NCI-H69 (cell line): Measurements from ENCODE around the gene SPEF2.

Experiments used
- DNase-seq: peaks from one replicate; lab custom pipeline; 2025; lab: John Stamatoyannopoulos, UW

Gene SPEF2

DNA sequence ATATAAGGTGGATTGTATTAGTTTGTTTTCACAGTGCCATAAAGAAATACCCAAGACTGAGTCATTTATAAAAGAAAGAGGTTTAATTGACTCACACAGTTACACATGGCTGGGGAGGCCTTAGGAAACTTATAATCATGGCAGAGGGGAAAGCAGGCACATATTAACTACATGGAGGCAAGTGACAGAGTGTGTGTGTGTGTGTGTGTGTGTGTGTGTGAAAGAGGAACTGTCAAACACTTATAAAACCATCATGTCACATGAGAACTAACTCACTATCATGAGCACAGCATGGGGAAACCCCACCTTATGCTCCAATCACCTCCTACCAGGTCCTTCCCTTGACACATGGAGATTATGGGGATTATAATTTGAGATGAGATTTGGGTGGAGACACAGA, 118.6 kb downstream of the SPEF2 start:
- no peak for DNase-seq

DNA sequence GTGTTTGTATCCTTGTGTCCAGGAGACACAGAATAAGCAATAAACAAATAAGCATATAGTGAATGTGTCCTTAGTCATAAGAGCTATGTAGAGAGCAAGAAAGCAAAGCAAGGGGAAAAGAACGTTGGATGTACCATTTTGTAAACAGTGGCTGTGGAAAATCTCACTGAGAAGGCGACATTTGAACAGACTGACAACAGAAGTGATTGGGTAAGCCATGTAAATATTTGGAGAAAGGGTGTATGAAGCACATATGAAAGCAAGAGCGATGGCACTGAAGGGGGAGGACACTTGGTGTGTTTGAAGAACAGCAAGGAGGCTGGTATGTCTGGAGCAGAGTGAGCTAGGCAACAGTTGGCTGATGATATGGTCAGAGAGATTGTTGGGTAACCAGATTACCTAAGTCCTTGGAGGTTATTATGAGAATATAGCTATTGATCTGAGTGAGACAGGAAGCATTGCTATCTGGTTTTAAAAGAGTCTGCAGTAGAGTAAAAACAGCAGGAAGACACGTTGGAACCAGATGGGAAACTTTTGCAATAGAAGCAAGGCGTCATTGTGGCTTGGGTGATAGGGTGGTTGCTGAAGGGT, 123.6 kb downstream of the SPEF2 start:
- DNase-seq: peak; percentile 33

DNA sequence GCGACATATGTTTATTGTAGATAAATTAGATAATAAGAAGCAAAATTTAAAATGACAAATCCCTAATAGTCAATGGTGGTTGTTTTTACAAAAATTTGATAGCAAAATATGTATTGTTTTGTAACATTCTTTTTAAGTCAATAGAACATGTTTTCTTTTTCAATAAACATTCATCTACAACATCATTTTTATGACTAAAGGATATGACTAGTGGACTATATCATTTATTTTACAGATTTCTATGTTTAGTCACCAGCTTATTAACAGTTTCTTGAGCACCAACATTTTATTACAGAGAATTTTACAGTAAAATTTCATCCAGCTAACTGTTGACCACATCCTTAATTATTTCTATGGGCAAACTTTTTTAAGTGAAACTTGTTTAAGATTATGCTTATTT, 124.3 kb downstream of the SPEF2 start:
- no peak for DNase-seq

DNA sequence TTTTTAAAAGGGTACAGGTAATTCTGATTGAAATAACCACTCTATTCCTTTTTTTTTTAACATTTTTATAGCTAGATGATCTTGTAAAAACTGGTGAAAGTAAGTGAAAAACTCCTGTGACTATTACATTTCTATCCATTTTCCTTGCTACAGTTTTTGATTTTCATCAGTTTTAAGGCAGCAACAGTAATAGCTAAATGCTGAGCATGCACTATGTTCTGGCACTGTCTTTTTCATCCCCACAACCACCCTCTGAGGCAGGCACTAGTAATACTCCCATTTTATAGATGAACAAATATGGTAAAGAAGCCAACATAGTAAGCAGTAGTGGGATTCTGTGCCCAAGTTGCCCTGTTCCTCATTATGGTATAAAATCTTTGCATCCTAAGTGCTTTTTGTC, 126.0 kb downstream of the SPEF2 start:
- no peak for DNase-seq

DNA sequence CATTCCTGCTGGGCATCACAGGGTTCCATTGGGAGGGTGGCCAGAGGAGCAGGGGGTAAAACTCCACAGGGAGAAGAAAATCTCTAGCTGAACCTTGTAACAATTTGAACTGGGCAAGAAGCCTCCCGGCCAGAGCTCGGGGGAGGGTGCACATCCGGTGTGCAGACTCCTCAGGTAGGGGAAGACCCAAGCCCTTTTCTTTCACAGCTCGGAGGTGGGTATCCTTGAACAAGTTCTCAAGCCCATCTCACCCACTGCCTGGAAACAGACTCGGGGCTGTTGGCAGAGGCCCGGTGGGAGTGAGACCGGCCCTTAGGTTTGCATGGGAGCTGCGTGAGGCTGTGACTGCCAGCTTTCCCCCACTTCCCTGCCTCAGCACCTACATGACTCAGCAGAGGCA, 127.5 kb downstream of the SPEF2 start:
- DNase-seq: no peak

DNA sequence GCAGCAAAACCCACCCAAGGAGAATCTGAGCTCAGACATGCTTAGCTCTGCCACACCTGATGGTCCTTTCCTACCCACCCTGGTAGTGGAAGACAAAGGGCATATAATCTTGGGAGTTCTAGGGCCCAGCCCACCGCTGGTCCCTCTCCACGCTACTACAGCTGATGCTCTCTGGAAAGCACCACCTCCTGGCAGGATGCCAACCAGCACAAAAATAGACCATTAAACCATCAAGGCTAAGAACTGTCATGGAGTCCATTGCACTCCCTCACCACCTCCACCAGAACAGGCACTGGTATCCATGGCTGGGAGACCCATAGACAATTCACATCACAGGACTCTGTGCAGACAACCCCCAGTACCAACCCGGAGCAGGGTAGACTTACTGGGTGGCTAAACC, 128.0 kb downstream of the SPEF2 start:
- DNase-seq: peak; percentile 18

DNA sequence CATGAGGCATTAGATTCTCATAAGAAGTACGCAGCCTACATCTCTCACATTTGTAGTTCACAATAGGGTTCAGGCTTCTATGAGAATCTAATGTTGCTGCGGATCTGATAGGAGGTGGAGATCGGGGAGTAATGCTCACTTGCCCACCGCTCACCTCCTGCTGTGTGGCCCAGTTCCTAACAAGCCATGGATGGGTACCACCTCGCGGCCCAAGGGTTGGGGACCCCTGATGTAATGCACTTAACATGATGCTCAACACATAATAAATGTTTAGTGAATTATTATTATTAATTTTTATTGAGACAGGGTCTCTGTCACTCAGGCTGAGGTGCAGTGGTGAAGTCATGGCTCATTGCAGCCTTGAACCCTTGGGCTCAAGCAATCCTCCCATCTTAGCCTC, 134.3 kb downstream of the SPEF2 start:
- DNase-seq: no peak

DNA sequence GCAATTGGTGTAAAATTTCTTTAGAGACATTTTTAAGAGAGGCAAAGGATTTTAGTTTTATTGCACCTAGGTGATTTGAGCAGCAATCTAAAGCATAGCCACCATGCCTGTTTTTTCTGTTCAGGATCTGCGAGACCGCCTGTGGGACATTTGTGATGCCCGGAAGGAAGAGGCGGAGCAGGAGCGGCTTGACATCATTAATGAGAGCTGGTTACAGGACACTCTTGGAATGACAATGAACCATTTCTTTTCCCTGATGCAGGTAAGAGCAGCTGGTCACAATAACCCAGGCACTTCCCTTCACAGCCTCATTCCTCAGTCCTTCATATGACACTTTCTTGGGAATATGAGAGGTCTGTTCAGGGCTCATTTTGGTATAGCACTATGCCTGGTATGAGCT, 135.8 kb downstream of the SPEF2 start:
- no peak for DNase-seq

DNA sequence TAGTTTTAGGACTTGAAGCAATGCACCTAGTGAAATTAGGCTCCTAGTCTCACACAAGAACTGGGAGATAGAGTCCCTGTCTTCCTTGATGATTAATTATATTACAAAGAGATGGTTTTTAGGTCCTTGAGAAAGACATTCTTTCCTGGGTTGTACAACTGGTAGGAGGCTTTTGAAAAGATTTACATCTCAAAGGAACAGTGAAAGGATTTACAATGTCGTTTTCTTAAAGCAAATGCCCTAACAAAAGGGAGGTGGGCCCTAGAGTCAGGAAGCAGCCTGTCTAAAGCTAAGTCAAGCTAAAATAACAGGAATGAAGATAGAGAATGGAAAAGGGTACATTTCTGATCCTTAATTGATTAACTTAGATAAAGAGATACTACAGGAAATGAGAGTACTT, 136.8 kb downstream of the SPEF2 start:
- no peak for DNase-seq

DNA sequence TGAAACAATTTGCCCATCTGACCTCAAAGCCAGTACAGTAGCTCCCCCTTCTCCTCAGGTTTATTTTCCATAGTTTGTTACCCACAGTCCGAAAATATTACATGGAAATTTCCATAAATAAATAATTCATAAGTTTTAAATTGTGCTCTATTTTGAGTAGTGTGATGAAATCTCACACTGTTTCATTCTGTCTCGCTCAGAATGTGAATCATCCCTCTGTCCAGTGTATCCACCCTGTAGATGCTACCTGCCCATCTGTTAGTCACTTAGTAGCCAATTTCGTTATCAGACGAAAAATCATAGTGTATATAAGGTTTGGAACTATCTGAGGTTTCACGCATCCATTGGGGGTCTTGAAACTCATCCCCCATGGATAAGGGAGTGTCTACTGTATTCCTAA, 138.3 kb downstream of the SPEF2 start:
- no peak for DNase-seq

DNA sequence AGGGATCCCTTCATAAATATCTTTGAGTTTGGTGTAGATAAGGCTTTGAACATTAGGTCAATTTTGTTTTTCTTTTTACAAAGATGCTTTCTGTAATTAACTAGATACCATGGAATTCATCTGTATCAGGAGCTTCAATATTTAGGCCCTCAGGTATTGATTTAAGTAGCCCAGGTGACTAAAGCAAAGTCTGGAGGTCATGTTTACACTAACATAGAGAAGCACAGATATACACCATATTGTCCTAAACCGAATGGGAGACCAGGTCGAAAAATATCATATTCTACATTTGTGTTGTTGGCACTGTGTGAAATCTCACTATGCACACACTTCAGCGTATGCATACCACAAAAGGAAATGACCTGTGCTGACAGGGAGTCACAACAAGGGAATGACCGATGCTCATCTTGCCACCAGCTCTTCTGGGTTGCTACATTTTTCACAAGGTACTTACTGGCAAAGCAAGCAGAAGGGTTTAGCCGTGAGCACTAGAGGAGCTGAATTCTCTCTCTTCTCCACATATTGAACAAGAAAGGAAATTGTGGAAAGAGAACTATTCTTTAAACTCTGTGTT, 140.6 kb downstream of the SPEF2 start:
- DNase-seq: no peak

DNA sequence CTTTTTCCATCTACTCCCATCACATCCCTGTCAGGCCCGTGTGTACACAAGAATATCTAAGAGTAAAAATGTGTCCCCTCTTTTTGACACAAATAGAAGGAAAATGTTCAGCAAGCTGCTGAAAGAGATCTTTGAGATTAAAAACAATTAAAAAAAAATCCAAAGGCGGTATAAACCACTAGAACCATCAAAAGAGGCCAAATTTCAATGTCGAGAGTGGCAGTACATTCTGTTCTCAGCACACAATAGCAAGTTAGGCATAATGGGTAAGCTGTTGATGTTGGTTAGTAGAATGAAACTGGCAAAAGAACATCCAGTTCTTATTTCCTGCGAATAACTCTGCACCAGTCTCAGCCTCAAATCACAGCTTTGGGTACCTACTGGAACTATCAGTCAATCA, 143.9 kb downstream of the SPEF2 start:
- DNase-seq: no peak

DNA sequence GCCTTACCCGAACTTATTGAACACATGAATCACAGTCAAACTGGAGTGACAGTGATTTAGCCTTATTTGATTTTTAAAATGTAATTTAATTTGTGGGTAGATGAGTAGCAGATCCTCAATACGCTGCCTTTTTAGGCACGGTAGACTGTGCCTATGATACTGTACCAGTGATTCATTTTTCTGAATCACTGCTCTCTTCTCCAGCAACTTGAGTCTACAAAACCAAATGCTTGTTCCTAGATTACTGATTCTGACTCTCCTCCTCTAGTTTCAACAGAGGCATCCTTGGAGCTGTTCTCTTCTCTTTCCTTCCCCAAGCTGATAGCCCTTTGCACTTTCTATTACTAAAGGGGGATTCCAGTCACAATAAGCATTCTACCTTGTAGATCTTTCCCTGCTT, 144.7 kb downstream of the SPEF2 start:
- no peak for DNase-seq

DNA sequence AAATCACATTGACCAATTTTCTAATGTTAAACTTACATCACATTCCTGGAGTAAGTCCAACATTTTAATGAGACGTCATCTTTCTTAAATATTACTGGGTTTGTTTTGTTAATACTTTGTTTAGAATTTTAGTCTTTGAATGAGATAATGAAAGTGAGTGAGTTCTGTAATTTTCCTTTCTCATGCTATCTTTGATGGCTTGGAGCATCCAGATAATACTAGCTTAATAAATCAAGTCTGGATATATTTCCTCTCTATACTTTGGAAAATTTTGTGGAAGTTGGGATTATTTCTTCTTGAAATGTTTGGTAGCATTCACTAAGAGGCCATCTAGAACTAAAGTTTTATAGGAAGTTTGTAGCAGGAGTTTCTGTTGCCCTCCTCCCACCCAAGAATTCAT, 148.3 kb downstream of the SPEF2 start:
- no peak for DNase-seq

DNA sequence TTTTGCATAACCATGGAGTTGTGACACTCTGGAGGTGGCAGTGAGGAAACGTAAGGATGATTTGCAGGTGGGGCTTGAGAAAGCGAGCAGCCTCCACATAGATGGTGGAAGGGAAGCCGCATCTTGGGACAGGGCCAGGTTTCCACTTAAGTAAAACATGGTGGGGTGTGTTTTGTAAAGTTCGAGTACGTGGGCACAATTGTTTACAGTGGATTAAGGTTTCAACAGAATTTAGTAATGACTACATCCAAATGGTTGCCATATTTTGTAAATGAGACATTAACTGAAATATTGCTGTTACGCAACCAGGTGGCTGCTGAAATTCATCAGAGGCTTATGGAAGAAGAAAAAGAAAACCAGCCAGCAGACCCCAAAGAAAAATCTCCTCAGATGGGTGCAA, 153.6 kb downstream of the SPEF2 start:
- peak; percentile 73 for DNase-seq

DNA sequence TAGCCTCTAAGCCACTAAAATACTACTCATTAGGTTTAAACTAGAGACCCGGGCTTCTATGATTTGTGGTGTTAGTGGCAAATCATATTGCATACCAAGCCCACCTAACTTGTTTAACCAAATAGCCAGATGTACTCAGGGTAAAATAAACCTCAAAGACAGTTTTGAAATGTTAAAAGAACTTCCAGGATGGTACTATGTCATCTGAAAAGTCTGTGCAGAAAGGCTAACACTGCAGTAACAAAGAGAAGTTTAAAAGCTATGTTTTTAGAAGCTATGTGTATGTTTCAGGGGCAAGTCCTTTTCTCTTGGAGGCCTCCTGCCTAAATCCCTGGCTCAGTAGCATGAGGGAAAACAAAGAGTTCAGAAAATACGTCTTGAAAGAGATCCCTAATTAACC, 154.2 kb downstream of the SPEF2 start:
- peak; percentile 53 for DNase-seq

DNA sequence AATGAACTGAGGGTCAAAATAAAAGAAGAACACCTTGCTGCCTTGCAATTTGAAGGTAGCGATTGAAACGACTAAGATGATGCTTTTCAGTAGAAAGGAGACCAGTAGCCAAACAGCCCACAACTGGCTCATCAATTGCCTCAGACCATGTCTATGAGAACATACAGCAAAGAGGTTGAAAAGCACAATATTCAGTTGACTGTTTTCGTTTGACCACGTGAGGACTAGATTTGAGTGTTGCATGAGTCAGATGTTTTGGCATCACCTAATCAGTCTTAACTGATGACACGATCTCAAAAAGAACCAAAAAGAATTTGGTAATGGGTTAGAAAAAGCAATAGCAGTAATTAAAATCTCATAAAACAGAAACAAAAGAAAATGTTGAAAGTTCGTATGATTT, 156.3 kb downstream of the SPEF2 start:
- DNase-seq: no peak

DNA sequence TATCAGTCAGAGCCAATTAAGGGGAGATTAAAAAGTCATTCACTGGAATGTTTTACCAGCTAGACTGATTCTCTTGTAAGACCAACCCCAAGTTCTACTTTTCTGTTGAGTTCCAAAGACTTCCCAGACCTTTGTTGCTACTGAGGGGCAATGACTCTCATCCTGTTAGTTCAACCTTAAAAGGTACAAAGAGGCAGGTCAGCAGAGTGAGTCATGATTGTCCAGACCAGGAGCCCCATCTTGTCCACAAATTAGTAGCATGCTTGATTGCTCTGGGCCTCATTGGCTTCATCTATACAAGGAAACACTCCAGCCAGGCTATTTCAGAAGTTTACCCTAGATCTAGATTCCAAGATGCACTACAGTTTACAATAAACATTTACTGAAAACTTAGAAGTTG, 159.1 kb downstream of the SPEF2 start:
- no peak for DNase-seq

DNA sequence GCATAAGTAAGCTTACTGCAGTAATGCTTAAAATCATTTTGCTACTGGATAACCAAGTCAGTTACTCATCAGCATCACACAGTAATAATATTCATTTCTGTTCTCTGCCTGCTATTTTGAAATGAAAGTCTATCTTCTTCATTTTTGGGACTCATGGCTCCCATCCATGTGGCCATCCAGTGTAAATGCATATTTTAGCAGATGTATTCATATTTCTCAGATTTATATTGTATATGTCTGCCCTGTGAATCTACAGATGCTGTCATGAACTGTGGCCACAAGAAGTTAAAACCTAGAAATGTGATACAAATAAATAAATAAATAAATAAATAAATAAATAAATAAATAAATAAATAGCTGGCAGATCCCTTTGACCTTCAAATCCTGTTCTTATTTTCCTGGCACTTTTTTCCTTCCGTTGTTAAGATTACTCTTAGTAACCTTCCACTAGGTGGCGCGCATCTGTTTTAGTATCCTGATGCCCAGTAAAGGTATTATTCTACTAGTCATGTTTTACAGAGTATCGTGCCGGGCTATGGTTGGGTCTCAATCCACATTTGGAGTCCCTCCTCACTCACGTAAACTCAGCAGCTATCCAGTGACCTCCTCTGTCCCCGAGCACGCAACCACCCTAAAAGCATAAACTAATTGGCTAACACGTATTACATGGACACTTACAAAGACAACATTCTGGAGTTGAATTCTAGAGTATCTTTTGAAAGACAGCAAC, 159.9 kb downstream of the SPEF2 start:
- DNase-seq: peak; percentile 88

DNA sequence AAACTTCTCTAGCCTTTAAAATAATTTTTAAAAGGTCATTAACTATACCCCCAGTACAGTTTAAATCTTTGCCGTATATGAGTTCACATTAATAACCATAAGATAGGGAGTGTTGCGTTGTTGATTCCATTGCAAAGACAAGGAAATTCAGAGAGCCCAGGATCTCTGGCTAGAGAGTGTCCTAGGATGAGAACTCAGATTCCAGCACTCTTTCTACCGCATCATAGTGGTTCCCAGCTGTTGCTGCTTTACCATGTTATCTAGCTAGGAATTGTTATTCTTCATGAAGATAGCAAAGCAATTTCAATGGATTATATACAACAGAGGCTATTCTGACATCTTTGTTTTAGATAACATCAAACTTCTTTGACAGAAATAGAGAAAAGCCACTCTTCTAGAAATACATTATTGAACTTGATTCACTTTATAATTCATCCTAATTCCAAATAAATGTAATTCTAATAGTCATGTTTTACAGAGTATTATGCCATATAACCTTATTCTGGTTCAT, 160.7 kb downstream of the SPEF2 start:
- no peak for DNase-seq

DNA sequence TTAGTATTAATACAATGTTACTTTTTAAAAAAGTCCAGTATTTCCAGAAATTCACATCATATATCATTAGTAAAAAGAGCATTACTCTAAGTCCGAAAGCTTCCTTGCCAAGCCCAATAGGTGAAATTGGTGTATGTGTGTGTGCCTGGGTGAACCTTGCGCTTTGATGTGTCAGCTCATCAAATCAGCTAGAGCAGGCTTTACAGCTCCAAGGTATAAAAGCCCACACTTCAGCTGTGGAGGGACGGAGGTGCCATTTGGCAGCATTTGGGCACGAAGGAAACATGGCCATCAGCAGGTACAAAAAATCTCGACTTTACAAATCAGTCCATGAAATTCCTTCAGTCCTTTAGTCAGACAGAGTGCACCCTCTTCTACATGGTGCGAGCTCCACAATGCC, 162.6 kb downstream of the SPEF2 start:
- DNase-seq: no peak

DNA sequence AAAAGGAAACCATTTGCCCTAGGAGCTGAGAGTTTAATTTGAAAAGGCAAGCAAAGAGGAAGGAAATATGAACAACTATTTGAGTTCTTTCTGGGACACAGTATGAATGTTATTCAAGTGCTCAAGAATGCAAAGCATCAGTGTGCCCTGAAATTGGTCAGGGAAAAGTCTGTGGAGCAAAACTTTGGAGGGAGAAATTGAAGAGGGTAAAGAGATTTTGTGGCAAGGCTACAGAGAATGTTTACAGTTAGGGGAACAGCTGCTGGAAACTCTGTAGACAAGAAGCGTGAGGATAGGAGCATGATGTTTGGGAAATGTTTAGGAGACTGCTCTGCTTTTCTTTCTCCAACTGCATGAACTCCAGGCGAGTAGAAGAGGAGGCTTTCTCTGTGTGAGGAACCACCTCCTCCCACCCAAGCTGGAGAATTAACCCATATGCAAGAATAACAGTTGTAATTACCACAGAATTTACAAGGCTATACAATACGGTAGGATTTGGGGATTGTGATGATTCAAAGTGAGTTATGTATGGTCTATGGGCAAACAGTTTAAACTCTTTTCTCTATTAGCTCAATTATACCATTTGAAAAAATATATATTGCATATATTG, 163.6 kb downstream of the SPEF2 start:
- DNase-seq: no peak

DNA sequence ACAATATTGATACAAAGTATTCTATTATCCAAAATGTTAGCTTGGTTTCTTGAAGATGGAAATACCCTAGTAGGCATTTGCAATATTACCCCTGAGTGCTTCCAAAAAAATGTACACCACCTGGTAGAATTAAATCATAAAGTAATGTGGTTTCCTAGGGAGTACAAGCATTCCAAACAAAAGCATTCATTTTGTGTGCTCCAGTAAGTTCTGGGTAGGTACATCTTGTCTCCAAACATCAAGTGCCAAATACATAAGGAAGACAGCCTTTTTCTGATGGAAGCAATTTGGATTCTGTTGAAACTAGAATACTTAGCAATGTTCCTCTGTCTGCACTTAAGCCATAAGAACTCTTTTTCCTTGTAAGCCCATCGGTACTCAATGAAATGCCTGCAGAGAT, 165.9 kb downstream of the SPEF2 start:
- no peak for DNase-seq
